Loucy (cell line): ENCODE results near the gene AGBL1.

ENCODE experiments used
- EZH2phosphoT487 ChIP-seq: fragments of 200-600 bp; IDR thresholded peaks from 2 replicates; pipeline ENCODE4 v1.6.1; 2018; ENCODE audit warnings: antibody characterized with exemption, mild to moderate bottlenecking, moderate library complexity, borderline replicate concordance
- TF ChIP-seq, protein P1 (sequence below): fragments of 200-600 bp; sonication (generic); conservative IDR thresholded peaks from 2 replicates; pipeline ENCODE4 v1.5.1; 2014; ENCODE audit warnings: mild to moderate bottlenecking, antibody characterized with exemption, low read length

GRCh38 chr15:86615816-86616215 is 536.1 kb downstream of the AGBL1 start:
- TF ChIP-seq, protein P1, sequence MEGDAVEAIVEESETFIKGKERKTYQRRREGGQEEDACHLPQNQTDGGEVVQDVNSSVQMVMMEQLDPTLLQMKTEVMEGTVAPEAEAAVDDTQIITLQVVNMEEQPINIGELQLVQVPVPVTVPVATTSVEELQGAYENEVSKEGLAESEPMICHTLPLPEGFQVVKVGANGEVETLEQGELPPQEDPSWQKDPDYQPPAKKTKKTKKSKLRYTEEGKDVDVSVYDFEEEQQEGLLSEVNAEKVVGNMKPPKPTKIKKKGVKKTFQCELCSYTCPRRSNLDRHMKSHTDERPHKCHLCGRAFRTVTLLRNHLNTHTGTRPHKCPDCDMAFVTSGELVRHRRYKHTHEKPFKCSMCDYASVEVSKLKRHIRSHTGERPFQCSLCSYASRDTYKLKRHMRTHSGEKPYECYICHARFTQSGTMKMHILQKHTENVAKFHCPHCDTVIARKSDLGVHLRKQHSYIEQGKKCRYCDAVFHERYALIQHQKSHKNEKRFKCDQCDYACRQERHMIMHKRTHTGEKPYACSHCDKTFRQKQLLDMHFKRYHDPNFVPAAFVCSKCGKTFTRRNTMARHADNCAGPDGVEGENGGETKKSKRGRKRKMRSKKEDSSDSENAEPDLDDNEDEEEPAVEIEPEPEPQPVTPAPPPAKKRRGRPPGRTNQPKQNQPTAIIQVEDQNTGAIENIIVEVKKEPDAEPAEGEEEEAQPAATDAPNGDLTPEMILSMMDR = no peak
- TF ChIP-seq EZH2phosphoT487 = no peak
